Stomach (tissue), 4 donors: ENCODE data around the gene CXCL6.

Experiments
- CTCF ChIP-seq, 7 experiments: fragments of 450-650 bp in 4 of 7; fragments of 200-600 bp in 3 of 7; sonication (generic) in 3 of 7; IDR thresholded peaks; one replicate each; pipeline ENCODE4 v1.5.1; 2016 to 2019; ENCODE audit warnings: antibody characterized with exemption in 7 of 7, control low read depth in 2 of 7, mild to moderate bottlenecking in 1 of 7
- EP300 ChIP-seq: sonication (generic); formaldehyde crosslinking; IDR thresholded peaks from one replicate; pipeline ENCODE4 v1.6.1; 2017; ENCODE audit warnings: antibody characterized with exemption
- POLR2A ChIP-seq, 4 donors: fragments of 450-650 bp; IDR thresholded peaks; one replicate each; pipeline ENCODE4 v1.6.1; 2016; ENCODE audit warnings: antibody characterized with exemption in 4 of 4, control low read depth in 2 of 4, mild to moderate bottlenecking in 1 of 4, moderate library complexity in 1 of 4
- POLR2AphosphoS5 ChIP-seq, 3 donors: sonication (generic); formaldehyde crosslinking; IDR thresholded peaks; one replicate each; pipeline ENCODE4 v1.6.1; 2016; ENCODE audit warnings: antibody characterized with exemption in 3 of 3

- TF ChIP-seq CTCF (IDR thresholded peaks at IDR 0.05) = no peak
- no peak for TF ChIP-seq POLR2AphosphoS5 (IDR thresholded peaks at IDR 0.05)
- TF ChIP-seq POLR2A (IDR thresholded peaks at IDR 0.05) = no peak
- no peak for TF ChIP-seq EP300
Observed at GRCh38 chr4:73883306-73883705, 46.8 kb downstream of the CXCL6 start.
